ENCODE data around the gene ANKK1.

Gene ANKK1

DNA sequence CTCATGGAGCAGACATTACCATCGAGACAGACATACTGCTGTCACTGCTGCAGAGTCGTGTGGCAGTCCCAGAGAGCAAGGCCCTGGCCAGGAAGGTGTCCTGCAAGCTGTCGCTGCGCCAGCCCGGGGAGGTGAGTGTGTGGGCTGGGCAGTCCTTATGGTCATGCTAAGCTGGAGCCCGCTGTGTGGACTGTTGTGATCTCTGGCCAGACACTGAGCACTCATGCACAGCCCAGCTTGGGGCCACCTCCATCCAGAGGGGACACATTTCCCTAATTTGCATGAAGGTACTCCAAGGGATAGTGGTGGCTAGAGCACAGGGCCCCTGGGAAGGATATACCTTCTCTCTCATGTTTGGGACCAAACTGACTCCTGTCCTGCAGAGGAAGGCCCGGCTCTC, 9.6 kb downstream of the ANKK1 start:
- TF ChIP-seq FOXM1 (IDR thresholded peaks at IDR 0.05; ENCODE audit: borderline replicate concordance, low read depth) = no peak
- no peak for TF ChIP-seq TAF1 (IDR thresholded peaks at IDR 0.05; ENCODE audit: low read depth)
- no peak for TF ChIP-seq TEAD4 (IDR thresholded peaks at IDR 0.05)
- TF ChIP-seq NFIC (IDR thresholded peaks at IDR 0.05) = no peak
- TF ChIP-seq, protein P1, sequence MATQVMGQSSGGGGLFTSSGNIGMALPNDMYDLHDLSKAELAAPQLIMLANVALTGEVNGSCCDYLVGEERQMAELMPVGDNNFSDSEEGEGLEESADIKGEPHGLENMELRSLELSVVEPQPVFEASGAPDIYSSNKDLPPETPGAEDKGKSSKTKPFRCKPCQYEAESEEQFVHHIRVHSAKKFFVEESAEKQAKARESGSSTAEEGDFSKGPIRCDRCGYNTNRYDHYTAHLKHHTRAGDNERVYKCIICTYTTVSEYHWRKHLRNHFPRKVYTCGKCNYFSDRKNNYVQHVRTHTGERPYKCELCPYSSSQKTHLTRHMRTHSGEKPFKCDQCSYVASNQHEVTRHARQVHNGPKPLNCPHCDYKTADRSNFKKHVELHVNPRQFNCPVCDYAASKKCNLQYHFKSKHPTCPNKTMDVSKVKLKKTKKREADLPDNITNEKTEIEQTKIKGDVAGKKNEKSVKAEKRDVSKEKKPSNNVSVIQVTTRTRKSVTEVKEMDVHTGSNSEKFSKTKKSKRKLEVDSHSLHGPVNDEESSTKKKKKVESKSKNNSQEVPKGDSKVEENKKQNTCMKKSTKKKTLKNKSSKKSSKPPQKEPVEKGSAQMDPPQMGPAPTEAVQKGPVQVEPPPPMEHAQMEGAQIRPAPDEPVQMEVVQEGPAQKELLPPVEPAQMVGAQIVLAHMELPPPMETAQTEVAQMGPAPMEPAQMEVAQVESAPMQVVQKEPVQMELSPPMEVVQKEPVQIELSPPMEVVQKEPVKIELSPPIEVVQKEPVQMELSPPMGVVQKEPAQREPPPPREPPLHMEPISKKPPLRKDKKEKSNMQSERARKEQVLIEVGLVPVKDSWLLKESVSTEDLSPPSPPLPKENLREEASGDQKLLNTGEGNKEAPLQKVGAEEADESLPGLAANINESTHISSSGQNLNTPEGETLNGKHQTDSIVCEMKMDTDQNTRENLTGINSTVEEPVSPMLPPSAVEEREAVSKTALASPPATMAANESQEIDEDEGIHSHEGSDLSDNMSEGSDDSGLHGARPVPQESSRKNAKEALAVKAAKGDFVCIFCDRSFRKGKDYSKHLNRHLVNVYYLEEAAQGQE (IDR thresholded peaks at IDR 0.05; ENCODE audit: low read depth) = no peak
- TF ChIP-seq TCF12 (IDR thresholded peaks at IDR 0.05; ENCODE audit: low read depth) = no peak
- TF ChIP-seq, protein P2, sequence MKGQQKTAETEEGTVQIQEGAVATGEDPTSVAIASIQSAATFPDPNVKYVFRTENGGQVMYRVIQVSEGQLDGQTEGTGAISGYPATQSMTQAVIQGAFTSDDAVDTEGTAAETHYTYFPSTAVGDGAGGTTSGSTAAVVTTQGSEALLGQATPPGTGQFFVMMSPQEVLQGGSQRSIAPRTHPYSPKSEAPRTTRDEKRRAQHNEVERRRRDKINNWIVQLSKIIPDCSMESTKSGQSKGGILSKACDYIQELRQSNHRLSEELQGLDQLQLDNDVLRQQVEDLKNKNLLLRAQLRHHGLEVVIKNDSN (IDR thresholded peaks at IDR 0.05) = no peak
- TF ChIP-seq RAD21 (IDR thresholded peaks at IDR 0.05; ENCODE audit: low read depth) = no peak
- no peak for TF ChIP-seq ZBTB7A (IDR thresholded peaks at IDR 0.05; ENCODE audit: low read depth)
- TF ChIP-seq CREB1 (IDR thresholded peaks at IDR 0.05; ENCODE audit: low read depth) = no peak

DNA sequence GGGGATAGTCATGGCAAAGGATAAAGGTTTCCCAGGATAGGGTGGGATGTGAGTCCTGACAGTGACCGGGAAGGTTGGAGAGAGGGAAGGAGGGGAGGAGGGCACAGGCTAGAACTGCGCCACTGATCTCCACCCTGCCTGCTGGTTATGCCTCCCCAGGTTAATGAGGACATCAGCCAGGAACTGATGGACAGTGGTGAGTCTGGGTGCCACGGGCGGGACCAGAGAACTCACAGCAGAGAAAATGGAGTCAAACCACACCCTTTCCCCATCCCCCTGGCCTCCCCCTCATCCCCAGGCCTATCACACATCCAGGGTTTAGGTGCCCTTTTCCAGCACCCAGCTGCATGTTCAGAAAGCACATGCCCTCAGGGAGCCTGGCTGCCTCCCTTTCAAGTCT, 10.2 kb downstream of the ANKK1 start:
- TF ChIP-seq TAF1 (IDR thresholded peaks at IDR 0.05; ENCODE audit: low read depth) (no peak), TCF12 (IDR thresholded peaks at IDR 0.05; ENCODE audit: low read depth) (no peak), CREB1 (IDR thresholded peaks at IDR 0.05; ENCODE audit: low read depth) (no peak), TEAD4 (IDR thresholded peaks at IDR 0.05) (no peak), EP300 (IDR thresholded peaks at IDR 0.05; ENCODE audit: borderline replicate concordance) (no peak), ZBTB7A (IDR thresholded peaks at IDR 0.05; ENCODE audit: low read depth) (no peak)
- TF ChIP-seq, protein P2 (IDR thresholded peaks at IDR 0.05) = no peak
- TF ChIP-seq, protein P3, sequence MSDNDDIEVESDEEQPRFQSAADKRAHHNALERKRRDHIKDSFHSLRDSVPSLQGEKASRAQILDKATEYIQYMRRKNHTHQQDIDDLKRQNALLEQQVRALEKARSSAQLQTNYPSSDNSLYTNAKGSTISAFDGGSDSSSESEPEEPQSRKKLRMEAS (IDR thresholded peaks at IDR 0.05) = no peak

DNA sequence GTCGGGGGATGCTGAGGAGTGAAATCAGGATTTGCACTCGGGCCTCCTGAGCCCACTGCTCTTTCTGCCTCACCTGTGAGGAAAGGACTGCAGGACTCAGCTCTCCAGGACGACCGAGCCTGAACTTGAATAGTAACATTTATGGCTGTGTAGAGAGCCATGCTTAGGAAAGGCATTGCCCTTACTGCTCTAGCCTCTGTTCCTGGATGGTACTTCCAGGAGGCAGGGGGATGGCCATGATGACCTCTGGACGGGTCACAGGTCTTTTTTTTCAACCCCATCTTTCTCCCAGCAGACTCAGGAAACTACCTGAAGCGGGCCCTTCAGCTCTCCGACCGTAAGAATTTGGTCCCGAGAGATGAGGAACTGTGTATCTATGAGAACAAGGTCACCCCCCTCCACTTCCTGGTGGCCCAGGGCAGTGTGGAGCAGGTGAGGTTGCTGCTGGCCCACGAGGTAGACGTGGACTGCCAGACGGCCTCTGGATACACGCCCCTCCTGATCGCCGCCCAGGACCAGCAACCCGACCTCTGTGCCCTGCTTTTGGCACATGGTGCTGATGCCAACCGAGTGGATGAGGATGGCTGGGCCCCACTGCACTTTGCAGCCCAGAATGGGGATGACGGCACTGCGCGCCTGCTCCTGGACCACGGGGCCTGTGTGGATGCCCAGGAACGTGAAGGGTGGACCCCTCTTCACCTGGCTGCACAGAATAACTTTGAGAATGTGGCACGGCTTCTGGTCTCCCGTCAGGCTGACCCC, 11.3 kb downstream of the ANKK1 start:
- TF ChIP-seq, protein P2 (IDR thresholded peaks at IDR 0.05) = no peak
- no peak for TF ChIP-seq EGR1 (IDR thresholded peaks at IDR 0.05)
- TF ChIP-seq, protein P1 (IDR thresholded peaks at IDR 0.05; ENCODE audit: low read depth) = no peak
- TF ChIP-seq ZBTB7A (IDR thresholded peaks at IDR 0.05; ENCODE audit: low read depth) = no peak
- no peak for TF ChIP-seq FOXM1 (IDR thresholded peaks at IDR 0.05; ENCODE audit: borderline replicate concordance, low read depth)
- TF ChIP-seq TAF1 (IDR thresholded peaks at IDR 0.05; ENCODE audit: low read depth) = no peak
- TF ChIP-seq TEAD4 (IDR thresholded peaks at IDR 0.05) = no peak
- TF ChIP-seq, protein P3 (IDR thresholded peaks at IDR 0.05) = no peak
- TF ChIP-seq EP300 (IDR thresholded peaks at IDR 0.05; ENCODE audit: borderline replicate concordance) = no peak
- TF ChIP-seq NFIC (IDR thresholded peaks at IDR 0.05) = no peak

DNA sequence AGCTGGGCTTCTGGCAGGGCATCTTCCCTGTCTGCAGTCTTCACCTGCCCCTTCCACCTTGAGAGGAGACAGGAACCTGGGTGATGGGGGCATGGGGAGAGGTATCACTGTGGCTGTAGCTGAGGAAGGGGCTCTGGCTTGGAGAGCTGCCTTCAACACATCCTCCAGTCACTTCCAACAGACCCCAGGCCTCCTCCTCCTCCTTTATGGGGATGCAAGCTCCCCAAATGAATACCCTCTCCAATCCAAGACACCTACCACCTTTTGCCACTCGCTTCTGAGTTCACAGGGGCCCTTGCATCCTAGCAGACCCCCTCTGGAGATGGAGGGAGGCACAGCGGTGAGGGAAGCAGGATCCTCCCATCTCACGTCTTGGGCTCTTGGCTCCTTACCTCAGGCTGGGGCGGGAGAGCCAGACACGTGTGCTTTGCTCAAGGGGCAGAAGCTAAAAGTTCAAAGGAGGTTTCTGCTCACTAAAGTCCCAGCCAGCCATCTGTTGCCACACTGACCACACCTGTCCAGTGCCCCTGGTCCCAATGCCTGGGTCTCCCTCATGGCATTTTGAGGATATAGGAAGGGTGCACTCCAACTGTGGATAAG, 13.2 kb downstream of the ANKK1 start:
- no peak for TF ChIP-seq EP300 (IDR thresholded peaks at IDR 0.05; ENCODE audit: borderline replicate concordance)
- TF ChIP-seq, protein P1 (IDR thresholded peaks at IDR 0.05; ENCODE audit: low read depth) = no peak

Measured in Ishikawa (cell line).